Activated CD8-positive, alpha-beta memory T cell treated with anti-CD3 and anti-CD28 coated beads for 1 hour (primary cell): Measurements from ENCODE around the gene SS18L1.

Experiments used
- DNase-seq, 2 donors: peaks; one replicate each; pipeline ENCODE4 v3.0.0-alpha.2; 2020; ENCODE audit warnings: low read depth in 1 of 2; ENCODE audit errors: extremely low read depth in 1 of 2

Gene SS18L1

GRCh38 chr20:62191781-62192559, 48.4 kb downstream of the SS18L1 start:
- no peak for DNase-seq

GRCh38 chr20:62192635-62193034, 49.1 kb downstream of the SS18L1 start:
- no peak for DNase-seq

- no peak for DNase-seq
Measured at GRCh38 chr20:62193079-62194025, 49.8 kb downstream of the SS18L1 start.

GRCh38 chr20:62195075-62195405, 51.5 kb downstream of the SS18L1 start:
- no peak for DNase-seq

- no peak for DNase-seq
Measured at GRCh38 chr20:62195736-62196135, 52.2 kb downstream of the SS18L1 start.

- no peak for DNase-seq
Measured at GRCh38 chr20:62196286-62196685, 52.7 kb downstream of the SS18L1 start.

- no peak for DNase-seq
Measured at GRCh38 chr20:62197311-62197710, 53.7 kb downstream of the SS18L1 start.

- DNase-seq, result no peak
Measured at GRCh38 chr20:62197801-62198200, 54.2 kb downstream of the SS18L1 start.

GRCh38 chr20:62198496-62198895, 54.9 kb downstream of the SS18L1 start:
- no peak for DNase-seq

- no peak for DNase-seq
Measured at GRCh38 chr20:62198931-62199330, 55.4 kb downstream of the SS18L1 start.

- no peak for DNase-seq
Measured at GRCh38 chr20:62200491-62201172, 57.1 kb downstream of the SS18L1 start.

- no peak for DNase-seq
Measured at GRCh38 chr20:62201173-62202082, 57.9 kb downstream of the SS18L1 start.

GRCh38 chr20:62202083-62202395, 58.5 kb downstream of the SS18L1 start:
- DNase-seq, result no peak

GRCh38 chr20:62202676-62203377, 59.3 kb downstream of the SS18L1 start:
- no peak for DNase-seq

GRCh38 chr20:62203378-62204030, 59.9 kb downstream of the SS18L1 start:
- DNase-seq, result no peak

GRCh38 chr20:62205618-62206387, 62.2 kb downstream of the SS18L1 start:
- no peak for DNase-seq

- no peak for DNase-seq
Measured at GRCh38 chr20:62206388-62206775, 62.8 kb downstream of the SS18L1 start.

GRCh38 chr20:62208061-62208794, 64.7 kb downstream of the SS18L1 start:
- no peak for DNase-seq
